ENCODE data around the gene STX18. TPM values are rescaled to one million over a fixed set of nuclear protein-coding genes. Genes with fewer than 3 reads are reported as not detected.
A peak's percentile ranks its signal among the peaks of the same experiment; 100 is the strongest.
"Not testable (repeated sequence)": the region's sequence is repeated elsewhere in the genome, so short reads cannot be mapped to it uniquely, and the experiment has no call there.

Gene STX18
- total RNA-seq, 3 donors from 2014 or later (not counting 1 experiment from before 2014, with no cell fraction given): 23.1 to 32.8 (median 29.0) TPM

DNA sequence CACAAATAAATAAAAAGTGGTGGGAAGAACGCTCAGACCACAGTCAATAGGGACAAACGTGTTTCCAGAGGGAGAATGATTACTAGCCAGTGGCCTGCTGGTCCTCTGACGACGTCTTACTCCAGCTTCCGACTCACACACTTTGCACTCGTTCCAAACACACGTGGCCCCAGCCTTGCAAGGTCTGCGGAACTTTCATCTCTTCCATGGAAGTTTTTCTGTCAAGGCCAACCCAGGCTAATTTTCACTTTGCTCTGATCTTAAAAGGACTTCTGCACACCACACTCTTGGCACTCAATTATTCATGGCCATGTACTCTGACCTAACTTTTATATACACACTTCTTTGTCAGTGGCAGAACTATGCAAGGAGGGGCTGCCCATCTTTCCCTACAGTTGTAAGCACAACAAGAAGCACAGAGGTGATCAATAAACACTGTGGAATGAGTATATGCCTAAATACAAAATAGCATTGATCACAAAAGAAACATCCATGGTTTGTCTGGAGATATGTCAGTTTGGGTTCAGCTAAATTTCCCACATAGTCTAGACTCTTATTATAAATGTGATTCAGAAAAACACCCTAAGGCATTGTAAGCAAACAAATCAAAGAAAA lies 69.4 kb downstream of the STX18 start:
- Mint-ChIP-seq H3K27me3 (ENCODE audit: low read depth in 2 of 2) (no peaks in the 10 kb centered on the region), H3K36me3 (peaks cover 8% of the 10 kb centered on the region), H3K27ac (no peak overlapping the region), H3K9me3 (no peaks in the 10 kb centered on the region), H3K4me3 (no peak overlapping the region), H3K4me1 (peaks cover 0 to 19% of the 10 kb centered on the region in 2 donors)
- peaks cover 19% of the 10 kb centered on the region for H3K36me3 ChIP-seq (ENCODE audit: control insufficient read depth, insufficient read depth, low read length)
- no peak overlapping the region for H3K4me3 ChIP-seq (ENCODE audit: low read length)
- ATAC-seq: no peak
- DNase-seq: no peak
- H3K27ac ChIP-seq (ENCODE audit: low read length): no peak overlapping the region
- 93% methylated on average over 8 of the region's 8 CpGs for WGBS (ENCODE audit: insufficient coverage)
- intact Hi-C loops (cut with micrococcal nuclease): no loop called here
- H3K27me3 ChIP-seq (ENCODE audit: control insufficient read depth, insufficient read depth, low read length): no peaks in the 10 kb centered on the region
- TF ChIP-seq, protein P1, sequence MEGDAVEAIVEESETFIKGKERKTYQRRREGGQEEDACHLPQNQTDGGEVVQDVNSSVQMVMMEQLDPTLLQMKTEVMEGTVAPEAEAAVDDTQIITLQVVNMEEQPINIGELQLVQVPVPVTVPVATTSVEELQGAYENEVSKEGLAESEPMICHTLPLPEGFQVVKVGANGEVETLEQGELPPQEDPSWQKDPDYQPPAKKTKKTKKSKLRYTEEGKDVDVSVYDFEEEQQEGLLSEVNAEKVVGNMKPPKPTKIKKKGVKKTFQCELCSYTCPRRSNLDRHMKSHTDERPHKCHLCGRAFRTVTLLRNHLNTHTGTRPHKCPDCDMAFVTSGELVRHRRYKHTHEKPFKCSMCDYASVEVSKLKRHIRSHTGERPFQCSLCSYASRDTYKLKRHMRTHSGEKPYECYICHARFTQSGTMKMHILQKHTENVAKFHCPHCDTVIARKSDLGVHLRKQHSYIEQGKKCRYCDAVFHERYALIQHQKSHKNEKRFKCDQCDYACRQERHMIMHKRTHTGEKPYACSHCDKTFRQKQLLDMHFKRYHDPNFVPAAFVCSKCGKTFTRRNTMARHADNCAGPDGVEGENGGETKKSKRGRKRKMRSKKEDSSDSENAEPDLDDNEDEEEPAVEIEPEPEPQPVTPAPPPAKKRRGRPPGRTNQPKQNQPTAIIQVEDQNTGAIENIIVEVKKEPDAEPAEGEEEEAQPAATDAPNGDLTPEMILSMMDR (IDR thresholded peaks at IDR 0.05): no peak
- no peaks in the 10 kb centered on the region for H3K9me3 ChIP-seq (ENCODE audit: control insufficient read depth, insufficient read depth, low read length)
- H3K4me1 ChIP-seq (ENCODE audit: control insufficient read depth, insufficient read depth, low read length): no peaks in the 10 kb centered on the region

- intact Hi-C loops (cut with micrococcal nuclease): no loop called here
- 96% methylated on average over 2 of the region's 3 CpGs for WGBS (ENCODE audit: insufficient coverage)
Observed at GRCh38 chr4:4471195-4471594, 70.7 kb downstream of the STX18 start.

DNA sequence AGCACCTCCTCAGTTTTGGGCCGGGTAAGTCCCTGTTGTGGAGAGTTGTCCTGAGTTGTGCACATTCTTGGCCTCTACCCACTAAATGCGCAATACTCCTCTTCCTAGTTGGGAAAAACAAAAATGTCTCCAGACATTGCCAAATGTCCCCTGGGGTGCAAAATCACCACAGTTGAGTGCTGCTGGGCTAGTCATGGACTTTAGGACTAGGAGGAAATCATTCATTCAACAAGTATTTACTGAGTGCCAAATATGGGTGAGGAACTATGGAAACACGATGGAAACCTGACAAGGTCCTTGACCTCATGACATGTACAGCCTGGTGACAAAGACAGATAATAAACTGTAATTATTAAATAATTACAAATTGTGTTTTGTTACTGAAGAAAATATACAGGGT lies 71.6 kb downstream of the STX18 start:
- Mint-ChIP-seq H3K4me1 (peaks cover 0 to 27% of the 10 kb centered on the region in 2 donors), H3K27ac (no peak overlapping the region), H3K36me3 (peaks cover 11% of the 10 kb centered on the region), H3K4me3 (no peak overlapping the region), H3K27me3 (ENCODE audit: low read depth in 2 of 2) (no peaks in the 10 kb centered on the region), H3K9me3 (no peaks in the 10 kb centered on the region)
- no peaks in the 10 kb centered on the region for H3K9me3 ChIP-seq (ENCODE audit: control insufficient read depth, insufficient read depth, low read length)
- H3K4me1 ChIP-seq (ENCODE audit: control insufficient read depth, insufficient read depth, low read length): no peaks in the 10 kb centered on the region
- no peak overlapping the region for H3K4me3 ChIP-seq (ENCODE audit: low read length)
- WGBS (ENCODE audit: insufficient coverage): 100% methylated on average over 3 of the region's 3 CpGs
- peaks cover 19% of the 10 kb centered on the region for H3K36me3 ChIP-seq (ENCODE audit: control insufficient read depth, insufficient read depth, low read length)
- no peaks in the 10 kb centered on the region for H3K27me3 ChIP-seq (ENCODE audit: control insufficient read depth, insufficient read depth, low read length)
- no peak for ATAC-seq
- no peak for DNase-seq
- intact Hi-C loops (cut with micrococcal nuclease): no loop called here
- no peak overlapping the region for H3K27ac ChIP-seq (ENCODE audit: low read length)
- TF ChIP-seq, protein P1 (IDR thresholded peaks at IDR 0.05): no peak

More at GRCh38 chr4:4471195-4471594, 70.7 kb downstream of the STX18 start:
- H3K27me3 Mint-ChIP-seq (ENCODE audit: low read depth in 2 of 2): no peaks in the 10 kb centered on the region
- DNase-seq (no peak), ATAC-seq (no peak)
- Histone ChIP-seq H3K4me3 (ENCODE audit: low read length) (no peak overlapping the region), H3K27me3 (ENCODE audit: control insufficient read depth, insufficient read depth, low read length) (no peaks in the 10 kb centered on the region), H3K27ac (ENCODE audit: low read length) (no peak overlapping the region), H3K36me3 (ENCODE audit: control insufficient read depth, insufficient read depth, low read length) (peaks cover 19% of the 10 kb centered on the region), H3K4me1 (ENCODE audit: control insufficient read depth, insufficient read depth, low read length) (no peaks in the 10 kb centered on the region), H3K9me3 (ENCODE audit: control insufficient read depth, insufficient read depth, low read length) (no peaks in the 10 kb centered on the region)
- no peak overlapping the region for H3K4me3 Mint-ChIP-seq
- peaks cover 8% of the 10 kb centered on the region for H3K36me3 Mint-ChIP-seq
- no peak overlapping the region for H3K27ac Mint-ChIP-seq
- H3K4me1 Mint-ChIP-seq: peaks cover 0 to 24% of the 10 kb centered on the region in 2 donors
- TF ChIP-seq, protein P1 (IDR thresholded peaks at IDR 0.05): no peak
- no peaks in the 10 kb centered on the region for H3K9me3 Mint-ChIP-seq

GRCh38 chr4:4465238-4465637 lies 76.6 kb downstream of the STX18 start:
- H3K27me3 ChIP-seq (ENCODE audit: control insufficient read depth, insufficient read depth, low read length); ATAC-seq; H3K9me3 ChIP-seq (ENCODE audit: control insufficient read depth, insufficient read depth, low read length); H3K9me3 Mint-ChIP-seq; H3K4me3 Mint-ChIP-seq; H3K27me3 Mint-ChIP-seq (ENCODE audit: low read depth in 2 of 2); H3K27ac ChIP-seq (ENCODE audit: low read length); H3K4me3 ChIP-seq (ENCODE audit: low read length); DNase-seq; intact Hi-C loops (cut with micrococcal nuclease): not testable (repeated sequence)
- Histone ChIP-seq H3K36me3 (ENCODE audit: control insufficient read depth, insufficient read depth, low read length) (peaks cover 11% of the 10 kb centered on the region), H3K4me1 (ENCODE audit: control insufficient read depth, insufficient read depth, low read length) (peaks cover 18% of the 10 kb centered on the region)
- peak overlapping the region in 1 of 2 donors; percentile 3 for H3K27ac Mint-ChIP-seq
- 100% methylated on average over 2 of the region's 3 CpGs for WGBS (ENCODE audit: insufficient coverage)
- H3K4me1 Mint-ChIP-seq: peaks cover 26 to 38% of the 10 kb centered on the region in 2 donors
- peaks cover 21% of the 10 kb centered on the region for H3K36me3 Mint-ChIP-seq
